ENCODE data around the gene NHEJ1. TPM values are rescaled to one million over a fixed set of nuclear protein-coding genes. Genes with fewer than 3 reads are reported as not detected.

The NHEJ1 gene
- total and polyA plus RNA-seq, 2 of the 13 experiments (the other 11 are each of a cell fraction or from before 2014, with no cell fraction given), result 30.0 to 30.7 TPM

- DNase-seq (ENCODE audit: low spot score) (no peak), FAIRE-seq (no peak), ATAC-seq (no peak)
- BruUV-seq (replicated peaks), result no TSS peak
- H3K79me2 ChIP-seq (ENCODE audit: insufficient read depth, low read length), result no peaks in the 10 kb centered on the region
- H3K9me3 ChIP-seq (ENCODE audit: low read length), result no peaks in the 10 kb centered on the region
- no peak overlapping the region for H2AFZ ChIP-seq (ENCODE audit: low read length)
- H3K4me1 ChIP-seq (ENCODE audit: insufficient read depth, low read length), result peaks cover 53% of the 10 kb centered on the region
- H4K20me1 ChIP-seq (ENCODE audit: insufficient read depth, low read length), result no peaks in the 10 kb centered on the region
- no peak overlapping the region for H3K27ac ChIP-seq (ENCODE audit: extremely low read length, insufficient read depth, low read length)
- 98% methylated on average over 1 of the region's 1 CpG for WGBS (ENCODE audit: low lambda C conversion rate)
- H3K27me3 ChIP-seq (ENCODE audit: control insufficient read depth in 1 of 2, insufficient read depth in 2 of 2, low read length in 2 of 2), result no peaks in the 10 kb centered on the region; a peak in 1 of 5 replicates
- in situ Hi-C loops (cut with HindIII; ENCODE audit: extremely low pct_ligation_motif_present, low pct_unique_long_range_greater_than_20kb) (no loop called here), intact Hi-C loops (cut with micrococcal nuclease; ENCODE audit: unreplicated experiment) (no loop called here)
- H3K4me2 ChIP-seq (ENCODE audit: low read depth, low read length), result no peak overlapping the region
- CTCF ChIA-PET (ENCODE audit: low intra/inter-chr PET ratio, low total read pairs), result no interaction called here
- no peak overlapping the region for H3K9ac ChIP-seq (ENCODE audit: insufficient read depth, low read depth, low read length)
- no peaks in the 10 kb centered on the region for H3K36me3 ChIP-seq (replicated peaks in 1 of 2; ENCODE audit: control insufficient read depth in 1 of 2, insufficient read depth in 2 of 2, low read length in 2 of 2)
- TF ChIP-seq ZBTB42 (CRISPR knock-in tag; IDR thresholded peaks at IDR 0.05) (no peak), ZNF7 (CRISPR knock-in tag; IDR thresholded peaks at IDR 0.05) (peak; percentile 72), ZNF710 (CRISPR knock-in tag; IDR thresholded peaks at IDR 0.05; ENCODE audit: borderline replicate concordance) (no peak)
- H3K4me3 ChIP-seq (replicated peaks in 1 of 3; ENCODE audit: insufficient read depth in 1 of 3, low read depth in 2 of 3, low read length in 3 of 3), result no peak overlapping the region
- POLR2A ChIA-PET, result no interaction called here
These were observed 72.8 kb downstream of the NHEJ1 start for GRCh38 chr2:219087848-219088247.

- BruUV-seq (replicated peaks), result no TSS peak
- FAIRE-seq (no peak), DNase-seq (ENCODE audit: low spot score) (no peak), ATAC-seq (no peak)
- no peaks in the 10 kb centered on the region for H3K9me3 ChIP-seq (ENCODE audit: low read length)
- H3K27ac ChIP-seq (ENCODE audit: extremely low read length, insufficient read depth, low read length), result no peak overlapping the region
- POLR2A ChIA-PET, result interaction anchor here (1.4 kb wide), 1 partner anchor 16 kb away, joined by 5 read pairs; no protein-coding TSS in a partner anchor
- in situ Hi-C loops (cut with HindIII; ENCODE audit: extremely low pct_ligation_motif_present, low pct_unique_long_range_greater_than_20kb) (no loop called here), intact Hi-C loops (cut with micrococcal nuclease; ENCODE audit: unreplicated experiment) (no loop called here)
- no peak overlapping the region for H3K4me3 ChIP-seq (replicated peaks in 1 of 3; ENCODE audit: insufficient read depth in 1 of 3, low read depth in 2 of 3, low read length in 3 of 3)
- H4K20me1 ChIP-seq (ENCODE audit: insufficient read depth, low read length), result no peaks in the 10 kb centered on the region
- no peak overlapping the region for H3K4me2 ChIP-seq (ENCODE audit: low read depth, low read length)
- H3K4me1 ChIP-seq (ENCODE audit: insufficient read depth, low read length), result peaks cover 58% of the 10 kb centered on the region
- CTCF ChIA-PET (ENCODE audit: low intra/inter-chr PET ratio, low total read pairs), result no interaction called here
- 99% methylated on average over 5 of the region's 5 CpGs for WGBS (ENCODE audit: low lambda C conversion rate)
- H3K79me2 ChIP-seq (ENCODE audit: insufficient read depth, low read length), result no peaks in the 10 kb centered on the region
- no peak overlapping the region for H3K9ac ChIP-seq (ENCODE audit: insufficient read depth, low read depth, low read length)
- no peak overlapping the region for H2AFZ ChIP-seq (ENCODE audit: low read length)
- no peaks in the 10 kb centered on the region for H3K36me3 ChIP-seq (replicated peaks in 1 of 2; ENCODE audit: control insufficient read depth in 1 of 2, insufficient read depth in 2 of 2, low read length in 2 of 2)
- no peaks in the 10 kb centered on the region; a peak in 1 of 5 replicates for H3K27me3 ChIP-seq (ENCODE audit: control insufficient read depth in 1 of 2, insufficient read depth in 2 of 2, low read length in 2 of 2)
- TF ChIP-seq ZIK1 (CRISPR knock-in tag; IDR thresholded peaks at IDR 0.05; ENCODE audit: borderline replicate concordance, low read depth), result no peak
- no peak for TF ChIP-seq FOSL2 (CRISPR knock-in tag; IDR thresholded peaks at IDR 0.05)
- no peak for TF ChIP-seq ZZZ3 (CRISPR knock-in tag; IDR thresholded peaks at IDR 0.05; ENCODE audit: borderline replicate concordance)
- no peak for TF ChIP-seq MED13 (CRISPR knock-in tag; IDR thresholded peaks at IDR 0.05)
- no peak for TF ChIP-seq HMG20A (CRISPR knock-in tag; IDR thresholded peaks at IDR 0.05; ENCODE audit: borderline replicate concordance)
- no peak for TF ChIP-seq FOXO4 (CRISPR knock-in tag; conservative IDR thresholded peaks at IDR 0.05)
- no peak for TF ChIP-seq ZBTB14 (CRISPR knock-in tag; IDR thresholded peaks at IDR 0.05)
- TF ChIP-seq ZNF354B (CRISPR knock-in tag; IDR thresholded peaks at IDR 0.05), result no peak
- no peak for TF ChIP-seq ZKSCAN1 (IDR thresholded peaks at IDR 0.05; ENCODE audit: low read length)
- TF ChIP-seq ATM (IDR thresholded peaks at IDR 0.05; ENCODE audit: borderline replicate concordance), result no peak
- no peak for TF ChIP-seq ZNF276 (CRISPR knock-in tag; IDR thresholded peaks at IDR 0.05; ENCODE audit: low read depth)
These were observed 73.3 kb downstream of the NHEJ1 start for GRCh38 chr2:219087361-219087760.

All from HepG2 (cell line).